SJSA1 (cell line): ENCODE results near the gene CXCR3. TPM values are rescaled to one million over a fixed set of nuclear protein-coding genes. Genes with fewer than 3 reads are reported as not detected.
"Not testable (repeated sequence)": the region's sequence is repeated elsewhere in the genome, so short reads cannot be mapped to it uniquely, and the experiment has no call there.

Experiments
- DNase-seq, 2 experiments: peaks; one replicate each; pipeline ENCODE4 v3.0.0-alpha.2; 2015 to 2020; ENCODE audit warnings: low spot score in 2 of 2, low read depth in 1 of 2
- H3K27ac ChIP-seq: fragments of 250-450 bp; sonication (Bioruptor Pico); 2 replicates; pipeline ENCODE4 v1.5.1; 2020; ENCODE audit warnings: mild to moderate bottlenecking, moderate library complexity
- H3K27me3 ChIP-seq: fragments of 250-450 bp; sonication (Bioruptor Pico); replicated peaks from 2 replicates; pipeline ENCODE4 v1.5.1; 2020; ENCODE audit warnings: mild to moderate bottlenecking, moderate library complexity
- H3K36me3 ChIP-seq: fragments of 250-450 bp; sonication (Bioruptor Pico); 2 replicates; pipeline ENCODE4 v1.5.1; 2020; ENCODE audit warnings: mild to moderate bottlenecking
- H3K4me1 ChIP-seq: fragments of 250-450 bp; sonication (Bioruptor Pico); replicated peaks from 2 replicates; pipeline ENCODE4 v1.6.1; 2021; ENCODE audit warnings: mild to moderate bottlenecking
- H3K4me3 ChIP-seq: fragments of 250-450 bp; sonication (Bioruptor Pico); 2 replicates; pipeline ENCODE4 v1.5.1; 2020; ENCODE audit warnings: mild to moderate bottlenecking
- H3K9me3 ChIP-seq: fragments of 250-450 bp; sonication (Bioruptor Pico); replicated peaks from 2 replicates; pipeline ENCODE4 v1.5.1; 2020; ENCODE audit warnings: mild to moderate bottlenecking
- total RNA-seq: library from RNA; depleted of rRNA; stranded (reverse); fragments of >200 nt; shearing (Covaris generic); gene quantifications from 2 replicates; pipeline ENCODE4 v1.2.3, GENCODE V29; 2014; rRNA removed

CXCR3 gene
- total RNA-seq, 1 experiment from 2014 or later: not detected

- DNase-seq: no peak
- H3K27me3 ChIP-seq: no peaks in the 10 kb centered on the region
- no peaks in the 10 kb centered on the region for H3K9me3 ChIP-seq
- no peaks in the 10 kb centered on the region for H3K4me1 ChIP-seq
- H3K36me3 ChIP-seq: peaks cover 23% of the 10 kb centered on the region
- H3K27ac ChIP-seq: no peak within 1 kb of the TSS
- H3K4me3 ChIP-seq: no peak within 1 kb of the TSS
These were observed 39.8 kb downstream of the CXCR3 start, which contains the start of gene GCNA for GRCh38 chrX:71578253-71579135. Gene GCNA (plus strand): TSS chrX:71578437. CDS start chrX:71580822, 2,385 bp downstream.

- peaks cover 31% of the 10 kb centered on the region for H3K36me3 ChIP-seq
- no peaks in the 10 kb centered on the region for H3K27me3 ChIP-seq
- H3K4me1 ChIP-seq: no peaks in the 10 kb centered on the region
- H3K27ac ChIP-seq: no peak overlapping the region
- H3K9me3 ChIP-seq: no peaks in the 10 kb centered on the region
- no peak for DNase-seq
- no peak overlapping the region for H3K4me3 ChIP-seq
These were observed 40.6 kb downstream of the CXCR3 start for GRCh38 chrX:71577682-71578081.

GRCh38 chrX:71573590-71573989 is 44.7 kb downstream of the CXCR3 start:
- no peak for DNase-seq
- no peaks in the 10 kb centered on the region for H3K9me3 ChIP-seq
- H3K4me3 ChIP-seq: no peak overlapping the region
- peaks cover 42% of the 10 kb centered on the region for H3K36me3 ChIP-seq
- H3K27me3 ChIP-seq: no peaks in the 10 kb centered on the region
- no peak overlapping the region for H3K27ac ChIP-seq
- H3K4me1 ChIP-seq: no peaks in the 10 kb centered on the region

- not testable (repeated sequence) for DNase-seq, H3K9me3 ChIP-seq, H3K4me3 ChIP-seq, H3K27ac ChIP-seq, H3K27me3 ChIP-seq, H3K4me1 ChIP-seq
- peaks cover 58% of the 10 kb centered on the region for H3K36me3 ChIP-seq
These were observed 46.9 kb downstream of the CXCR3 start for GRCh38 chrX:71571390-71571789.

Other genes with a start within 250 kb of the CXCR3 start
- gene OGT, start 85.4 kb downstream of the CXCR3 start, total RNA-seq: 37.1 and 46.8 TPM in 2 replicates
- 0.92 TPM in 1 of 2 replicates, not detected in the other for gene GCNA, start 40.1 kb downstream of the CXCR3 start, total RNA-seq
- gene CXorf49, start 99.8 kb upstream of the CXCR3 start, total RNA-seq: not detected in 2 replicates
- not detected in 2 replicates for gene CXorf49B, start 144.8 kb upstream of the CXCR3 start, total RNA-seq